Measurements from ENCODE around the gene RGS2.

The RGS2 gene

DNA sequence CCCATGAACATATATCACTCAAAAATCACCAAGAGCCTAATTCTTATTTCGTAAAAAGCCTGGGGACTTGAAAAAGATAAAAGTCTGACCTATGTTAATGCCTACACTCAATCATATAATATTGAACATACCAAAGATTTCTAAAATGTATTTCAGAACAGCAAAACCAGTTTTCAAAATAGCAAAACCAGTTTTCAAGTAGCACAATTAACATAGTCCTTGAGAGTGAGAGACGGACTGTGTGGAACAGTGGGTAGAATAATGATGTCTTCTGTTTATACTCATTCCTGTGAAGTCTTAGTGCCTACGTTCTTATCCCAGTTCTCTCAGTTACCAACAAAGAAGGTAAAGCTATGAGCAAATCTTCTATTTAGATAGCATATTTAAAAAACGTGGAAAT is 22.3 kb upstream of the RGS2 start:
- no peak overlapping the region for H4K12ac ChIP-seq (ENCODE audit: low read depth, low read length)
- H3K14ac ChIP-seq (ENCODE audit: low read length), result no peak overlapping the region
- H3K79me2 ChIP-seq (ENCODE audit: control insufficient read depth, insufficient read depth, low read length, poor library complexity), result no peaks in the 10 kb centered on the region
- H3K27ac ChIP-seq (ENCODE audit: low read depth, low read length), result no peak overlapping the region
- no peaks in the 10 kb centered on the region for H3K4me1 ChIP-seq (ENCODE audit: control insufficient read depth in 1 of 2, insufficient read depth in 2 of 2, low read length in 2 of 2)
- H3K27me3 ChIP-seq (ENCODE audit: insufficient read depth, low read length), result no peaks in the 10 kb centered on the region
- H2BK120ac ChIP-seq (ENCODE audit: insufficient read depth, low read length, poor library complexity), result no peak overlapping the region
- DNase-seq, result peak; percentile 24 to 85
- no peak overlapping the region for H3K4ac ChIP-seq (ENCODE audit: low read depth, low read length)
- H3K18ac ChIP-seq (ENCODE audit: low read length), result no peak overlapping the region
- H3K4me3 ChIP-seq (ENCODE audit: low read depth, low read length), result no peak overlapping the region
- H4K8ac ChIP-seq (ENCODE audit: low read depth, low read length), result no peak overlapping the region
- no peak overlapping the region for H3K9ac ChIP-seq (ENCODE audit: low read length)
- WGBS (ENCODE audit: extremely low coverage, insufficient coverage, insufficient read length), result no CpG with 5 or more reads among the region's 4 CpGs
- no peak overlapping the region for H2BK5ac ChIP-seq (ENCODE audit: low read depth, low read length, poor library complexity)
- no peak overlapping the region for H3K4me2 ChIP-seq (ENCODE audit: low read length)
- no peak overlapping the region for H3K23ac ChIP-seq (ENCODE audit: low read length)
- no peak overlapping the region for H2AK5ac ChIP-seq (ENCODE audit: low read length)
- no peaks in the 10 kb centered on the region for H3K79me1 ChIP-seq (ENCODE audit: low read length)
- no peaks in the 10 kb centered on the region for H3K36me3 ChIP-seq (ENCODE audit: control insufficient read depth in 1 of 2, insufficient read depth in 2 of 2, low read length in 2 of 2)
- no peak overlapping the region for H2AFZ ChIP-seq (ENCODE audit: insufficient read depth, low read length, poor library complexity)
- no peak overlapping the region for H4K91ac ChIP-seq (ENCODE audit: low read depth, low read length)
- H3K9me3 ChIP-seq (ENCODE audit: insufficient read depth, low read depth, low read length), result no peaks in the 10 kb centered on the region
- H2BK12ac ChIP-seq (ENCODE audit: low read length), result no peak overlapping the region

DNA sequence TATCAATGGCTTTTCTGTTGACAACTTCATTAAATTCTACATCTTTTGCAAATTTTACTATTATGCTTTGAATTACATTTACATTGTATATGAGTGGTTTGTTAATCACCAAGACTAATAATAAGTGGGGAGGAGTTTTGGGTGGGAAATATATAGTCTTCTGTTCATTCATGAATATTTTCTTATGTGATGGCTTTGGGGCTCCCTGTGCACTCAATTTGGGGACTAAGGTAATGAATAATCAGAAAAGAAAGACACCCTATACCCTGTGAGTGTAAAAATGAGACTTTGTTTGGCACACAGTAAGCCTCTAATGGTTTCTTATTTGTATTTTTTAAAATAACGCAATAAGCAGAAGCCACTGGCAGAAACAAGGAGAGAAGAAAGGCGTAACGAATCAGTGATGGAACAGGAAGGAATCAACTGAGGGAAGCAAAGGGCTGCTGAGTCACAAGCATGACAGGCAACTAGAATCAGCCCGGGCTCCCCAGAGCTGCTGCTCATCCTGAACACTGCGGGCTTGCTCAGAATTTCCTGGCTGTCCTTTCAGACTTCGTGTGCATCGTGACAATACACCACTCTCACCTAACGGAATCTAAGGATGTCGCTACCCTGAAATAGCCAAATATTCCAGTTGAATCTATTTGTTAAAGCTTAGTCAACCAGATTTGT is 20.8 kb upstream of the RGS2 start:
- no peaks in the 10 kb centered on the region for H3K79me1 ChIP-seq (ENCODE audit: low read length)
- no peak overlapping the region for H4K12ac ChIP-seq (ENCODE audit: low read depth, low read length)
- H3K27me3 ChIP-seq (ENCODE audit: insufficient read depth, low read length), result no peaks in the 10 kb centered on the region
- no peak overlapping the region for H3K9ac ChIP-seq (ENCODE audit: low read length)
- no peak overlapping the region for H2BK12ac ChIP-seq (ENCODE audit: low read length)
- no peak overlapping the region for H3K14ac ChIP-seq (ENCODE audit: low read length)
- no peak overlapping the region for H2BK5ac ChIP-seq (ENCODE audit: low read depth, low read length, poor library complexity)
- WGBS (ENCODE audit: extremely low coverage, insufficient coverage, insufficient read length), result no CpG with 5 or more reads among the region's 9 CpGs
- no peak overlapping the region for H3K27ac ChIP-seq (ENCODE audit: low read depth, low read length)
- H3K79me2 ChIP-seq (ENCODE audit: control insufficient read depth, insufficient read depth, low read length, poor library complexity), result no peaks in the 10 kb centered on the region
- no peaks in the 10 kb centered on the region for H3K4me1 ChIP-seq (ENCODE audit: control insufficient read depth in 1 of 2, insufficient read depth in 2 of 2, low read length in 2 of 2)
- no peaks in the 10 kb centered on the region for H3K36me3 ChIP-seq (ENCODE audit: control insufficient read depth in 1 of 2, insufficient read depth in 2 of 2, low read length in 2 of 2)
- no peak overlapping the region for H2BK120ac ChIP-seq (ENCODE audit: insufficient read depth, low read length, poor library complexity)
- H2AK5ac ChIP-seq (ENCODE audit: low read length), result no peak overlapping the region
- H3K4ac ChIP-seq (ENCODE audit: low read depth, low read length), result no peak overlapping the region
- no peak overlapping the region for H4K91ac ChIP-seq (ENCODE audit: low read depth, low read length)
- DNase-seq, result peak; percentile 59 to 60
- no peak overlapping the region for H3K4me3 ChIP-seq (ENCODE audit: low read depth, low read length)
- no peak overlapping the region for H2AFZ ChIP-seq (ENCODE audit: insufficient read depth, low read length, poor library complexity)
- H3K23ac ChIP-seq (ENCODE audit: low read length), result no peak overlapping the region
- no peak overlapping the region for H3K4me2 ChIP-seq (ENCODE audit: low read length)
- H4K8ac ChIP-seq (ENCODE audit: low read depth, low read length), result no peak overlapping the region
- no peaks in the 10 kb centered on the region for H3K9me3 ChIP-seq (ENCODE audit: insufficient read depth, low read depth, low read length)
- no peak overlapping the region for H3K18ac ChIP-seq (ENCODE audit: low read length)

DNA sequence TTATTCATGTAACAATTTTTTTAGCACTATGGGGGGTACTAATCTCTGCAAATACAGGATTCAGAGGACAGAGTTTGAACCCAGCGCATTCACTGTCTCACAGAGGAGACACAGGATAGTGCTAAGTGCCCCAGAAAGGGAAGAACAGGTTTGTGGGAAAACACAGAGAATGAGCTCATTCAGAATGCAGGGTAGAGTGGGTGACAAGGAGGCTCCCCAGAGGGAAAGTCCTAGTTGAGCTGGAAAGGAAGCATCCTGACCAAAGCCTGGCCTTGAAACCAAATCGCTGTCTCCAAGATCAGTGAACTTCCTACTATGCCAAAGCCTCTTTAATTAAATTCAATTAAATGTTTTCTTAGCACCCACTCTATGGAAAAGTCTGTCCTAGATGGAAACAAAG is 19.0 kb upstream of the RGS2 start:
- H4K91ac ChIP-seq (ENCODE audit: low read depth, low read length), result no peak overlapping the region
- no peak overlapping the region for H3K4ac ChIP-seq (ENCODE audit: low read depth, low read length)
- H3K36me3 ChIP-seq (ENCODE audit: control insufficient read depth in 1 of 2, insufficient read depth in 2 of 2, low read length in 2 of 2), result no peaks in the 10 kb centered on the region
- H3K4me2 ChIP-seq (ENCODE audit: low read length), result no peak overlapping the region
- no peak overlapping the region for H3K4me3 ChIP-seq (ENCODE audit: low read depth, low read length)
- no peak overlapping the region for H4K8ac ChIP-seq (ENCODE audit: low read depth, low read length)
- H2BK12ac ChIP-seq (ENCODE audit: low read length), result no peak overlapping the region
- H2BK120ac ChIP-seq (ENCODE audit: insufficient read depth, low read length, poor library complexity), result no peak overlapping the region
- DNase-seq, result no peak
- no peaks in the 10 kb centered on the region for H3K79me2 ChIP-seq (ENCODE audit: control insufficient read depth, insufficient read depth, low read length, poor library complexity)
- H3K4me1 ChIP-seq (ENCODE audit: control insufficient read depth in 1 of 2, insufficient read depth in 2 of 2, low read length in 2 of 2), result no peaks in the 10 kb centered on the region
- H3K23ac ChIP-seq (ENCODE audit: low read length), result no peak overlapping the region
- H2AK5ac ChIP-seq (ENCODE audit: low read length), result no peak overlapping the region
- H3K27me3 ChIP-seq (ENCODE audit: insufficient read depth, low read length), result no peaks in the 10 kb centered on the region
- H4K12ac ChIP-seq (ENCODE audit: low read depth, low read length), result no peak overlapping the region
- no CpG with 5 or more reads among the region's 2 CpGs for WGBS (ENCODE audit: extremely low coverage, insufficient coverage, insufficient read length)
- H3K27ac ChIP-seq (ENCODE audit: low read depth, low read length), result no peak overlapping the region
- H3K14ac ChIP-seq (ENCODE audit: low read length), result no peak overlapping the region
- H3K18ac ChIP-seq (ENCODE audit: low read length), result no peak overlapping the region
- no peak overlapping the region for H2AFZ ChIP-seq (ENCODE audit: insufficient read depth, low read length, poor library complexity)
- H3K9me3 ChIP-seq (ENCODE audit: insufficient read depth, low read depth, low read length), result no peaks in the 10 kb centered on the region
- H3K9ac ChIP-seq (ENCODE audit: low read length), result no peak overlapping the region
- no peaks in the 10 kb centered on the region for H3K79me1 ChIP-seq (ENCODE audit: low read length)
- H2BK5ac ChIP-seq (ENCODE audit: low read depth, low read length, poor library complexity), result no peak overlapping the region

DNA sequence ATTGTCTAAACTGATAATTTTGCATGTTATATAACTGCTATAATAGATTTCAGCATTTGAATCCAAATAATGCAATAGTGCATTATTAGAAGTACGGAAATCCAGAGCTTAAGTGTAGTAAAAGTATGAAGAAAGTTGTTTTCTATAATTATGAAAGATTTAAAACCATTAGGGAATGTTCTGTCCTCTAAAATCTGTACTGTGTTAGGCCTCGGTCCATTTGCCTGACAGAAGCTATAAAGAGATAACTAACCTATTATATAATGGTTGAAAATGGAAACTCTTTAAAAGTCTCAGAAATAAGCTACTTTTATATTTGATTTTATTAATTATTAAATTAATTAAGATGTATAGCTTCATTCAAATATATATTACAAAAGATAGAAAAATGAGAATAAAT is 16.2 kb upstream of the RGS2 start:
- no peak overlapping the region for H4K8ac ChIP-seq (ENCODE audit: low read depth, low read length)
- no peak overlapping the region for H4K91ac ChIP-seq (ENCODE audit: low read depth, low read length)
- H2BK12ac ChIP-seq (ENCODE audit: low read length), result no peak overlapping the region
- no peak overlapping the region for H3K4ac ChIP-seq (ENCODE audit: low read depth, low read length)
- H3K14ac ChIP-seq (ENCODE audit: low read length), result no peak overlapping the region
- no peak overlapping the region for H2AK5ac ChIP-seq (ENCODE audit: low read length)
- H4K12ac ChIP-seq (ENCODE audit: low read depth, low read length), result no peak overlapping the region
- H3K36me3 ChIP-seq (ENCODE audit: control insufficient read depth in 1 of 2, insufficient read depth in 2 of 2, low read length in 2 of 2), result no peaks in the 10 kb centered on the region
- H3K9me3 ChIP-seq (ENCODE audit: insufficient read depth, low read depth, low read length), result no peaks in the 10 kb centered on the region
- no peak overlapping the region for H3K27ac ChIP-seq (ENCODE audit: low read depth, low read length)
- H3K4me3 ChIP-seq (ENCODE audit: low read depth, low read length), result no peak overlapping the region
- H3K18ac ChIP-seq (ENCODE audit: low read length), result no peak overlapping the region
- H3K9ac ChIP-seq (ENCODE audit: low read length), result no peak overlapping the region
- H3K23ac ChIP-seq (ENCODE audit: low read length), result no peak overlapping the region
- no peaks in the 10 kb centered on the region for H3K27me3 ChIP-seq (ENCODE audit: insufficient read depth, low read length)
- no peaks in the 10 kb centered on the region for H3K79me2 ChIP-seq (ENCODE audit: control insufficient read depth, insufficient read depth, low read length, poor library complexity)
- no peaks in the 10 kb centered on the region for H3K4me1 ChIP-seq (ENCODE audit: control insufficient read depth in 1 of 2, insufficient read depth in 2 of 2, low read length in 2 of 2)
- no peak overlapping the region for H2BK5ac ChIP-seq (ENCODE audit: low read depth, low read length, poor library complexity)
- H2AFZ ChIP-seq (ENCODE audit: insufficient read depth, low read length, poor library complexity), result no peak overlapping the region
- H3K4me2 ChIP-seq (ENCODE audit: low read length), result no peak overlapping the region
- no peaks in the 10 kb centered on the region for H3K79me1 ChIP-seq (ENCODE audit: low read length)
- WGBS (ENCODE audit: extremely low coverage, insufficient coverage, insufficient read length), result no CpG with 5 or more reads among the region's 2 CpGs
- no peak for DNase-seq
- H2BK120ac ChIP-seq (ENCODE audit: insufficient read depth, low read length, poor library complexity), result no peak overlapping the region
